DOHH2 (cell line): ENCODE data around the gene GLRX.

Experiments
- H3F3A ChIP-seq: fragments of 200-600 bp; sonication (generic), shearing (Covaris generic); 2 replicates; pipeline ENCODE4 v1.6.0; 2016; ENCODE audit warnings: antibody characterized with exemption, mild to moderate bottlenecking; ENCODE audit not compliant: control insufficient read depth, insufficient read depth
- H3K27ac ChIP-seq: fragments of 200-600 bp; sonication (generic); 2 replicates; pipeline ENCODE4 v1.5.1; 2014; ENCODE audit warnings: low read depth, mild to moderate bottlenecking, low read length, moderate library complexity
- H3K27me3 ChIP-seq: fragments of 200-600 bp; sonication (generic); 2 replicates; pipeline ENCODE4 v1.6.1; 2014; ENCODE audit warnings: mild to moderate bottlenecking, low read length, mixed read lengths; ENCODE audit not compliant: control insufficient read depth
- H3K36me3 ChIP-seq: fragments of 200-600 bp; sonication (generic); 2 replicates; pipeline ENCODE4 v1.6.1; 2014; ENCODE audit warnings: mild to moderate bottlenecking, low read length, moderate library complexity, mixed read lengths; ENCODE audit not compliant: control insufficient read depth
- H3K4me1 ChIP-seq: fragments of 200-600 bp; sonication (generic); 2 replicates; pipeline ENCODE4 v1.6.1; 2014; ENCODE audit warnings: mild to moderate bottlenecking, low read length, mixed read lengths; ENCODE audit not compliant: control insufficient read depth
- H3K4me2 ChIP-seq: fragments of 200-600 bp; sonication (generic); 2 replicates; pipeline ENCODE4 v1.6.0; 2014; ENCODE audit warnings: mild to moderate bottlenecking, low read length, moderate library complexity
- H3K4me3 ChIP-seq: fragments of 200-600 bp; sonication (generic); 2 replicates; pipeline ENCODE4 v1.5.1; 2014; ENCODE audit warnings: mild to moderate bottlenecking, low read length, mixed read lengths
- H3K79me2 ChIP-seq: fragments of 200-600 bp; sonication (generic); 2 replicates; pipeline ENCODE4 v1.6.1; 2014; ENCODE audit warnings: mild to moderate bottlenecking, low read length, mixed read lengths; ENCODE audit not compliant: control insufficient read depth
- H3K9me2 ChIP-seq: fragments of 200-600 bp; sonication (generic); replicated peaks from 2 replicates; pipeline ENCODE4 v1.6.1; 2014; ENCODE audit warnings: mild to moderate bottlenecking, low read length, mixed read lengths; ENCODE audit not compliant: control insufficient read depth
- H3K9me3 ChIP-seq: fragments of 200-600 bp; sonication (generic); 2 replicates; pipeline ENCODE4 v1.6.1; 2014; ENCODE audit warnings: antibody characterized with exemption, low read length, mixed read lengths; ENCODE audit not compliant: control insufficient read depth, insufficient read depth
- H4K20me1 ChIP-seq: fragments of 200-600 bp; sonication (generic); 2 replicates; pipeline ENCODE4 v1.6.0; 2014; ENCODE audit warnings: low read depth, mild to moderate bottlenecking, antibody characterized with exemption, low read length, moderate library complexity; ENCODE audit not compliant: control insufficient read depth, insufficient read depth
- CTCF ChIP-seq: fragments of 200-600 bp; sonication (generic); IDR thresholded peaks from one replicate; pipeline ENCODE4 v1.5.1; 2014; ENCODE audit warnings: antibody characterized with exemption, mild to moderate bottlenecking, low read depth, low read length; ENCODE audit not compliant: poor library complexity, severe bottlenecking
- EZH2phosphoT487 ChIP-seq: fragments of 200-600 bp; sonication (generic); IDR thresholded peaks from 2 replicates; pipeline ENCODE4 v1.6.1; 2017; ENCODE audit warnings: borderline replicate concordance, mild to moderate bottlenecking, antibody characterized with exemption, low read length, moderate library complexity, mixed read lengths

The GLRX gene

GRCh38 chr5:95786821-95787418 is 35.6 kb downstream of the GLRX start:
- Histone ChIP-seq H3K9me3 (no peaks in the 10 kb centered on the region), H3F3A (no peaks in the 10 kb centered on the region), H3K9me2 (no peaks in the 10 kb centered on the region), H3K4me2 (no peak overlapping the region), H3K27me3 (no peaks in the 10 kb centered on the region), H3K27ac (no peak overlapping the region), H3K4me1 (peaks cover 7% of the 10 kb centered on the region), H3K79me2 (no peaks in the 10 kb centered on the region), H4K20me1 (no peaks in the 10 kb centered on the region), H3K36me3 (no peaks in the 10 kb centered on the region), H3K4me3 (no peak overlapping the region)
- TF ChIP-seq EZH2phosphoT487 (no peak), CTCF (no peak)

GRCh38 chr5:95784514-95785302 is 37.8 kb downstream of the GLRX start:
- H4K20me1 ChIP-seq, result no peaks in the 10 kb centered on the region
- no peaks in the 10 kb centered on the region for H3K79me2 ChIP-seq
- H3F3A ChIP-seq, result no peaks in the 10 kb centered on the region
- H3K9me2 ChIP-seq, result no peaks in the 10 kb centered on the region
- TF ChIP-seq EZH2phosphoT487 (no peak), CTCF (no peak)
- no peak overlapping the region for H3K27ac ChIP-seq
- H3K4me1 ChIP-seq, result peaks cover 12% of the 10 kb centered on the region
- H3K36me3 ChIP-seq, result no peaks in the 10 kb centered on the region
- H3K4me2 ChIP-seq, result no peak overlapping the region
- H3K27me3 ChIP-seq, result no peaks in the 10 kb centered on the region
- no peaks in the 10 kb centered on the region for H3K9me3 ChIP-seq
- H3K4me3 ChIP-seq, result no peak overlapping the region

GRCh38 chr5:95783661-95784060 is 38.9 kb downstream of the GLRX start:
- H3K9me2 ChIP-seq, result no peaks in the 10 kb centered on the region
- H3K27ac ChIP-seq, result no peak overlapping the region
- no peaks in the 10 kb centered on the region for H3K36me3 ChIP-seq
- no peaks in the 10 kb centered on the region for H3K9me3 ChIP-seq
- H3F3A ChIP-seq, result no peaks in the 10 kb centered on the region
- H4K20me1 ChIP-seq, result no peaks in the 10 kb centered on the region
- H3K4me2 ChIP-seq, result no peak overlapping the region
- H3K4me3 ChIP-seq, result no peak overlapping the region
- H3K4me1 ChIP-seq, result peaks cover 7% of the 10 kb centered on the region
- no peak for TF ChIP-seq EZH2phosphoT487
- TF ChIP-seq CTCF, result no peak
- no peaks in the 10 kb centered on the region for H3K27me3 ChIP-seq
- H3K79me2 ChIP-seq, result no peaks in the 10 kb centered on the region
